GM21528 (cell line): ENCODE measurements around the gene SOBP.
"Not testable (repeated sequence)": the region's sequence is repeated elsewhere in the genome, so short reads cannot be mapped to it uniquely, and the experiment has no call there.

Experiments
- ATAC-seq: cut with Tn5 transposase; IDR thresholded peaks from one replicate; pipeline ENCODE4 v1.9.1; 2021; ENCODE audit warnings: mild to moderate bottlenecking, moderate library complexity; ENCODE audit not compliant: unreplicated experiment, low FRiP score

The SOBP gene

DNA sequence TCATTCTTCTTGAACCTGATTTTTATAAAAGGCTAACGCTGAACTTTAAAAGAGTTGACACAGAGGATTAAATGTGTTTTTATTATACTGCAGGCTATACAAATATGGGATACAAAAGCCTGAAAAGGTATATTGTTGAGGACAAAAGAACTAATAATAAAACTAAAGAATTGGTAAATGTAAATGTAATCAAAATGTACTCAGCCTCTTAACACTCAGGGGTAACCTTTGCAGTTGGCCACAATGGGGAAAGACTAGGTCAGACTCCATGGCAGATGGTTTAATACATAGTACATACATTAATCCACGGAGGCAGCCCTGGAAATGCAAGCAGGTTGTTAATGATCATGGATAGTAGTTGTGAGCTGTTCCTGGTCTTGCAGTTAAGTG, 57.5 kb downstream of the SOBP start:
- no peak for ATAC-seq

DNA sequence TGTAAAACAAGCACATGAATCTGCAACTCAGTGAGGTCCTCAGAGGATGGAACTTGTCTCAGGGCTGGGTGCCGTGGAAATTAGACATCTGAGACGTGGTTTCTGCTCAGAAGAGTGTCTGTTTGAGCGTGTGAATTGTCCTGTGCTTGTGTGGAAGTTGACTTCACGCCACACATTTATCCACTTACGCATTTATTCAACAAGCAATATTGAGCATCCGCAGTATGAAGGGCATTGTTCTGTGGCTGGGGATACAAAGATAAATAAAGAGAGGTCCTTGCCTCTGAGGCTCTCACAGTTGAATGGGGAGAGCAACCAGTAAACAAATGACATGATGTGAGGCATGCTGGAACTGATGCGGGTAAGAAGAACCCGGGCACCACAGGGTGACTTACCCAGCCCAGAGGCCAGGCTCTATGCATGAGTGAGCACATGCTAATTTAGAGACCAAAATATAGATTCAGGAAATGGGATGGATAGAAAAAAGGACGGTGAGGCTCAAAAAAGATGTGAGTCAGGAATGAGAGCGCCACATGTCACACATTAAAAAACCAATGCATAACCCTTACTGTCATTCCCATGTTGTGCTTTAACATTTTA, 60.4 kb downstream of the SOBP start:
- ATAC-seq, result no peak

DNA sequence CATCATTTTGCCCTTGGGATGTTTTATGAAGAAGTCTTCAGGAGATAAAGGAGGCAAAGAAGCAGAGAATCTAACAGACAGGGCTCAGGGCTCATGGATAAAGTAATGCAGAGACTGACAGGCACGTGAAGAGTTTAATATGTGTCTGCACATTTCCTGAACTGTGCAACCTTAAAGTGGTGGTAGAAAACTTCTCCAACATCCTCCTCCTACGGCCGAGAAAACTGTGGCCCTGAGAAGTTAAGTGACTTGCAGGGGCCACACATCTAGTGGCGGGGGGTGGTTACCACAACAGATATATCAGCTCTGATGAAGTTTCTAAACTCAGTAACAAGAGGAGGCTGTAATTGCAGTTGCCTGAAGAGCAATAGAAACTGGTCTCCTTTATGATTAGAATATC, 61.0 kb downstream of the SOBP start:
- ATAC-seq, result no peak

DNA sequence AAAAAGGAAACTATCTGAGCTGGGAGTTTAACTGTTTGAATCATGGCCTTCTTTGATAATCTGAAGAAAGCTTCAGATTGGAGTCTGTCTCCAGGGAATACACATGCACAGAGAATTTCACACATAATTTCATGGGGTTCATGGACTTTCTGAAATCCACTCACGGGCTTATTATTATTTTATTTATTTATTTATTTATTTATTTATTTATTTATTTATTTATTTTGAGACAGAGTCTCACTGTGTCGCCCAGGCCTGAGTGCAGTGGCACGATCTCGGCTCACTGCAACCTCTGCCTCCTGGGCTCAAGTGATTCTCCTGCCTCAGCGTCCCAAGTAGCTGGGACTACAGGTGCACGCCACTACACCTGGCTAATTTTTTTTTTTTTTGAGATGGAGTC, 63.2 kb downstream of the SOBP start:
- ATAC-seq, result not testable (repeated sequence)

DNA sequence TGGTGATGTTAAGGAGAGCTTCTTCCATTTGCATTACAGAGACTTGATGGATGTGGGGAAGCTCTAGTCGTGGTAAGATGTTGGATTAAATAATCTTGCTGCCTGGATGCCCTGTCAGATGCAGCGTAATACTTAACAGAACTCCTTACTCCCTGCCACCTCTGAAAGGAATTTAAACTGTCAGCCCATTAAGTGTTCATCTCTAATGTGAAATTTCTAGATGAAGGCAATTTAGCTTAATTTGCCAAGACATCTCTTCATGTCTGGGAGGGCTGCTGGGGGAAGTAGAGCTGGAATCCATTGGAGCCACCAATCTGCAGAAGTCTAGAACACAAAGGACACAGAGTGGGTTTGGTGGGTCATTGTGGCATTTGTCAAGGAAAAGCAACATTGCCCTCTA, 64.4 kb downstream of the SOBP start:
- no peak for ATAC-seq

DNA sequence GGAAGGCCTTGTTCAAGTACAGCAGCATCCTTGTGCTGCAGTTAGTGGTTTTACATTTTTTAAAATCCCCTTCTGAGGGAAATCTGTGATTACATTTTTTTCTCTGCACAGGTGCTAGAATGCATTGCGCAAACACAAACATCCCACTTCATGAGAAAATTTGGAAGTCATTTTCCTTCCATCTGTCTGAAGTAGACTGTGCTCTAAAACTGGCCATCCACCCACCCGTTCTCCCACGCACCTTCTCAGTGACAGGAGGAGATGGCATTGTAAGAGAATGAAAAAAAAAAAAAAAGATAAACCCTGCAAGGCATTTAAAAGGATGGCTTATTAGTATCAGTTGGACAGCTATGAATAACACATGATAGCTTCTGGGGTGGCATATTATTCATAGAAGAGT, 65.0 kb downstream of the SOBP start:
- ATAC-seq, result no peak

DNA sequence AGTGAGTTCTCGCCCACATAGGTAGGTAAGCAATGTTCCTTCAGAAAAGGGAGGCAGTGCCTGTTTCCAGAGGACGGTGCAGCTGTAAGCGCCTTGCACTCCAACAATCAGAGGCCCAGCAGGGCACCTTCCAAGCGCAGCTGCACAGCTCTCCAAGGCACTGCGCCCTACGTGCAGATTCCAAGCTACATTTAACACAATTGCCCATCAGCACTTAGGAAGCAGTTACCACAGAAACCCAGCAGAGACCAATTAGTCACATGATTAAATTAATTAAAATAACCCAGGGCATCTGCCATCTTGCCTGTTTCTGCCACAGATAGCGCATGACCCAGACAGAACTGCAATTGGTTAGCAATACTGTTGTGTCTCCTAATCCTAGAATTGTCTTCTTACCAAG, 65.5 kb downstream of the SOBP start:
- no peak for ATAC-seq

DNA sequence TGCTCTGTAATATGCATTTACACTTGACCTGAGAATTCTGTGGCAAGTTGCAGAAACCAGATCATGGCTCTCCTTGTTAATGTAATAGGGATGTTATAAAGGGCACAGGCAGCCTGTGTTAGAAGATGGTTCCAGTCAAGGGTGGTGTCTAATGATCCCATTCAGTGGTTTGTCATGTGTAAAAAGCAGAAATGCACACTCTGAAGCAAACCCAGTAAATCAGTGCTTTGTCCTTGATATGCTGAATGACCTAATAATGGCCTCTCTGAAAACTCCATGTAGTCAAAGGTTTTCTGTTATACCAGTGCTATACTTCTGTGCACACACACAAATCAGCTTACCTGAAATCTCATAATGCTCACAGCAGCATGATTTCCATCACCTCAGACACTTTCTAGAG, 66.2 kb downstream of the SOBP start:
- ATAC-seq, result no peak

DNA sequence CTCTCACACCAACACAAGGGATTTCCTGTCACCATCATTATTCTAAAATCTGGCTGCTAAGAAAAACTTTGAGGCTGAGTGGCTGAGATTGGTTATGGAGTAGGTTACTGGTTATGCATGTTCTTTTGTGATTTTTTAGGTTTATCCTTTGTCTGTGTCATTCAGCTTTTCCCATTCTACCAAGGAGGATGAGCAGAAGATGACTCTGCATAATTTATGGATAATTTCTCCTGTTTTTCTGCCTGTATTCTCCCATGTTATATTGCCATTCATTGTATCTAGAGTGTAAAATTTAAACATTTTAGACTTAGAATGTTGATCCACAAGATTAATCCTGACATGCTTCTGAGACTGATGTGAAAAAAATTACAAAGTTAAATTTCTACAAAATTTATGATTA, 67.8 kb downstream of the SOBP start:
- no peak for ATAC-seq

DNA sequence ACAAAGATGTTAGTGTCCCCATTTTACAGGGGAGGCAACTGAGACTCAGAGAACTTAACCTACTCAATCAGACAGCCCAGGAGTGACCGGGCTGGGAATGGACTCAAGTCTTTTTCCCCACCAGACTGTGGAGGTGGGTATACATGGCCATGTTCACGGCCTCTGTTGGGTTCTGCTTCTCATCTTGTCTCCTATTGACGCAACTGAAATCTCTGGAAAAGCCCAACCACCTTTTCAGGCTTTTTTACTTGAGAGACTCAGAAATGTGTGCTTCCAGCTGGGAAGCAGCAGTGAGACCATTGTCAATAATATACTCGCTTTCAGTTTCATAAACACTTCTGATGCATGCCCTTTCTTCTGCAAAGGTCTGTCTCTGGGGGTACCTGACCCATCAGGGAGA, 70.7 kb downstream of the SOBP start:
- ATAC-seq, result no peak

DNA sequence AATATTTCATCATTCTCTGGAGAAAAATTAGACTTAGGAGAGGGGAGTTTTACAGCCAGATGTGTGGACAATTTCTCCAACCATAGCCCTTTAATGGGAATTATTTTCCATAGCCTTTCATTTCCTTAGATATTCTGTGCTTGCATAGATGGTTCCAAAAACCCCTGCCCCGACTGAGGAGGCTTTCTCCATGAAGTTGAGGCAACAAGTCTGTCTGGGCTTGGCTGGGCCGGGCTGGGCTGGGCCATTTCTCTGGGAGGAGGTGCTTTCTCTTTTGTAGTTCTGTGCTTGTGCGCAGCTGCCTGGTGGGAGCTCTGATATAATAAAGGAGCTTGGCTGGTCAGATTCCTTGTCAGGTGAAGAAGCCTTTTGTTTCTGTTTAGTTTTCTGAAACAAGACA, 71.4 kb downstream of the SOBP start:
- ATAC-seq, result no peak

DNA sequence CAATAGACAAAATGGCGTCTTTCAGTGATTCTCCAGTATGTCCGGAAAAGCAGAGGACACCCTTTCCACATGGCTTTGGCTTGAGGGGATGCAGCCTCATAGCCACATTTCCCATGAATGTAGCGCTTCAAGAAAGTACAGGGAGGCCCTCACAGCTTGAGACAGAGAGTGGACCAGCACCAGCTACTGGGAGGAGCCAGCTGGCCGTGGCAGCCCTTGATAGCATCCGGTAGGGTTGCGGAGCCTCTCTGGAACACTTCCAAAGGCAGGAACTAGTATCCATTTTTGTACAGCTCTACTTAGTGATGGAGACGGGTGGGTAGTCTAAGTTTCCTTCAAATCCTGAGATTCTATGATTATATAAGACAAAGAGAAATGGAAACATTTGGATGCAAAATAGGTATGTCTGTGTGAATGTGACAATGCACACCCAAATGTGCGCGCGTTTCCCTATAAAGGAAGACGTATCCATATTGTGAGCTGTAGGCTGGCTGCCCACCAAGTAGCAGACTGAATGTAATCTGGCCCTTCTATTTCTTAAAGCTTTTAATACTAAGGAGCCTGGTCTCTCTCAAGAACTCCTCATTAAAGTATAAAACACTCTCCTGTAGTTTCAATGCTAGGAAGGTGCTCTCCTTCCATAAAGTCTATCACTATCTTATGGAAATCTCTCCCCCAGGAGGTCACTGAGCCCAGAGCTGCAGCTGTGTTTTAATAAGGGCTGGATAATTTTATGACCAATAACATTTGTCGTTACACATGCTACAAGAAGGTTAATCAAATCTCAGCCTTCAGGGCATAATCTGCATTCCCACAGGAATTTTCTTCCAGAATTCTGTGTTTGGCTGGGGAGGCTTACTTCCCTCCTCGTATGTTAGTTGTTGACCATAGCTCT, 74.0 kb downstream of the SOBP start:
- ATAC-seq, result no peak

DNA sequence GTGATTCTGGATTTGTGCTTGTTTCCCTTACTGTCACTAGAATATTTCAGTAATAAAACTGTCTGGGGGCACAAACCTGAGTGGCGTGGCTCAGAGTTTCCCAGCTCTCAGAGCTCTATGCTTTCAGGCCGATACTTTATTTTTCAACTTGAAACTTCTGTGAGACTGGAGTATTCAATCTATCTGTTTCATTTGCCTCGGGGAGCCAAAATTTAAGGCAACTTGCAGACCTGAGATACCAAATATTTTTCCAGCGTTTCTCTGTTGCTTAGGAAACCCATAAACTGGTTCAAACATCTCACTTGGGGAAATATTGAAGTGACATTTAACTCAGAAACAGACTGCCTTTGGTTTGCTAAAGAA, 74.7 kb downstream of the SOBP start:
- no peak for ATAC-seq

DNA sequence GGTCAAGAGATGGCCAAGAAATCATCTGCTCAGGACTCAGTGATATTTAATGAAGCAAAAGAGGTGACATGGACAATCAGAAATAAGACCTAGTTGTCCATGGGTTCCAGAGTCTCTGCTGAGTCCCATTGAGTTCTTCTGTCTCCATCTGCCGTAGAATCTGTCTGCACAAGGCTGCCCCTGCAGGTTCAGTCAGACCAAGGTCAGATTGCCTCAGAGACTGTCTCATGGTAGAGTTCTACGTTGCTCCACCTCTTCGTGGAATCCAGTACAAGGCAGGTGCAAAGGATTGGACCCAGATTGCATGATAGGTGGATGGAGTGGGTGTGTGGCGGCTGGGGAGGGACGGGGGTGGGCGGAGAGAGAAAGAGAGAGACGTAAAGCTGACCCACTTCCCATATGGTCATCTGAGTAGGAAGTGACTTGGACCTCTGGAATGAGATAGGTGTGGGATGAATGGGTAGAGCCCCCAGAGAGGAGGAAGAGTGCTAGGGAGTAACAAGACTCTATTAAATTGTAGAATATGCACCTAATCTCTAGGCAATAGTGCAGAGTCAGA, 75.3 kb downstream of the SOBP start:
- no peak for ATAC-seq

DNA sequence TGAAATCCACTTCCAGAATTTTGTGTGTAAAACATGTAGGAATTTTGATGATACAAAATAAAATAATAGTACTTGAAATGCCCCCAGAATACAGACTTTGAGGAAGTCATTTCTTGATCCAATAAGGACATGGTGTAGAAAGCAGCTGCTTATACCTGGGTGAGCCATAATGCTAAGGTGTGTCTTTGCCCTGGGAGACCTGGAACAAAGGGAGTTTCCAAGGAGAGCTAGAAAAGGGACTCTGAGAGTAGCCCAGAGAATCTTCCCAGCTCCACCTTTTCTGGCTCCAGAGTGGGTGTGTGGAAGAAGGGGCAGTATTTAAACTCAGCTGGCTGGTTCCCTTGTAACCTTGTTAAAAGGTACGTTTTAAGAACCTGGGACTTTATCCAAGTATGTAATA, 77.7 kb downstream of the SOBP start:
- ATAC-seq, result no peak

DNA sequence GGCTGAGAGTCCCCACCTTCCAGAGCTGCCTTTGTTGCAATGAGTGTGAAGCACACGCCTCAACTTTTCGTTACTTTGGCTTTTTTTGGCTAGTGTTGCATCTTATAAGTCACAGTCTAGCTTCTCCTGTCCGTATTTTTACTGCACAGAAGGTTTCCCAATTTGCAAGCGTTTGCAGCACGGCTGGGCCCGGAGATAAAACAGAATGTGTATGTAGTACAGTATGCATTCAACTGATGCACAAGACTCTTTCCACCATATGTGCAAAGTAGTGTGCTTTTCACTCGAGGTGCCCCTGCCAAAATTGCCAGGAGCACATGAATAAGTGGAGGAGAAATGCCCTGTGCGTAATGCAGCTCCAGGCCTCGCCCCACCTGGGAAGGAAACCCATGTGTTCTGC, 79.6 kb downstream of the SOBP start:
- no peak for ATAC-seq

DNA sequence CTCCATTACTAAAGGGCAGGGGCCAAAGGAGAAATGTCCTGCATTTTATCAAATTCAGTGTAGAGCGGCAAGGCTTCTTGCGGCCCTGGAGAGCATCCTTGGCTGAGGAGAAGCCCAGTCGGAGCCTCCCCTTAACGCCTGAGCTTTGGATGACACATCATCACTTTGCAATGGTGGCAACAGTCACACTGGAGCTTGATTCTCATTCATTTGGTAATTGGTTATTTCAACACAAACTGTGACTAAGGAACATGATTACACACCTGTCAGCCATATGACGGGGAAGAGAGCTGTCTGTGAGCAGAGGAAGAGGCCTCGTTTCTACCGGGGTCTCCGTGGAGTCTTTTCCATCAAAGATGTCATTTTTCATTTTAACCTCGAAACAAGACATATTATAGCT, 81.4 kb downstream of the SOBP start:
- no peak for ATAC-seq

DNA sequence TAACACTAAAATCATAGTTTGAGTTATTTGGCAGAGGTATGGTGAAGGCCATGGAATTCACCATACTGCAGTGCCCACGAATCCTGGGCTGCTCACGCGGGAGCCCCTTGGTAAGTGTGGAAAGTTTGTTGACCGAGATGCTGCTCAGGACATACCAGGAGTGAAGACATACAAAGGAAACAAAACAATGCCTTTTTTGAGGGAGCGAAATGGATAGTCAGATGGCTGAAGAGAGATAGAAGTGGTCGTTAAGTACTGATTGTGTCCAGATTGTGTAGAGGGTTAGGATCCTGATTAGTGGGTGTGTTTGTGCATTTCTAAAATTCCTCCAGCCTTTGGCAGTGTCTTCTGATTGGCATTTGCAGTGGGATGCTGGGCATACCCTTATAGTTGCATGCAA, 83.0 kb downstream of the SOBP start:
- ATAC-seq, result no peak

DNA sequence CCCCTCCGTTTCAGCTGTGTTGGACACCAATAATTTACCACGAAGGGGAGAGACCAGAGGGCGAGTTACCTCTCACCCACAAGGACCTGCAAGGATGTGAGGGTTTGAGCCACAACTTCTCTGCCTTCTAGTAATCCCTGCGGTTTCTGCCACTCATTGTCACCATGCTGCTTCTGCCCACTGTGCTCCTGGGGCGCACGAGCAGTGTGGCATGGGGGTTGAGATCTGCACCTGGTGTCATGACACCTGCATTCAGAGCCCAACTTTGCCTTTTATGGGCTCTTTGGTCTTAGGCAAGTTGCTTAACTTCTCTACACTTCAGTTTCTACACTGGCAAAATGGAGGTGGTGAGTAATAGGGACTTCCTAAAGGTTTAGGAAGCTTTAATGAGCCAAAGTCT, 84.9 kb downstream of the SOBP start:
- no peak for ATAC-seq

DNA sequence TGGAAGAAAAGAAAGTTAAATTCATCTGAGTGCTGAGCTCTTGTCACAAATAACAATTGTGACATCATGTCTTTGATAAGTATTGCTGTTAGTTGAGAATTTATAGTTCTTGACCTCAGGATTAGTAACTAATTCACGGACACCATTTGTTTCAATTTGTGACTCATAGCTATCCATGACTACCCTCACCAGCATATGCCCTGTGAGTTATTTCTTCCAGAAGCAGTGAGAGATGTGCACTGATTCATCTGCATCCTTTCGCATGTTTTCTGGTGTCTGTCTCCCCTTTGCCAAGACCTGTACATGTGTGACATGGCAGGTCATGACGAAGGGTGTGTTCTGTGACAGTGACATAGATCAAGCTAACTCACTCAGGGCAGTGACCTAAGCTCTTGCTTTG, 86.9 kb downstream of the SOBP start:
- no peak for ATAC-seq

DNA sequence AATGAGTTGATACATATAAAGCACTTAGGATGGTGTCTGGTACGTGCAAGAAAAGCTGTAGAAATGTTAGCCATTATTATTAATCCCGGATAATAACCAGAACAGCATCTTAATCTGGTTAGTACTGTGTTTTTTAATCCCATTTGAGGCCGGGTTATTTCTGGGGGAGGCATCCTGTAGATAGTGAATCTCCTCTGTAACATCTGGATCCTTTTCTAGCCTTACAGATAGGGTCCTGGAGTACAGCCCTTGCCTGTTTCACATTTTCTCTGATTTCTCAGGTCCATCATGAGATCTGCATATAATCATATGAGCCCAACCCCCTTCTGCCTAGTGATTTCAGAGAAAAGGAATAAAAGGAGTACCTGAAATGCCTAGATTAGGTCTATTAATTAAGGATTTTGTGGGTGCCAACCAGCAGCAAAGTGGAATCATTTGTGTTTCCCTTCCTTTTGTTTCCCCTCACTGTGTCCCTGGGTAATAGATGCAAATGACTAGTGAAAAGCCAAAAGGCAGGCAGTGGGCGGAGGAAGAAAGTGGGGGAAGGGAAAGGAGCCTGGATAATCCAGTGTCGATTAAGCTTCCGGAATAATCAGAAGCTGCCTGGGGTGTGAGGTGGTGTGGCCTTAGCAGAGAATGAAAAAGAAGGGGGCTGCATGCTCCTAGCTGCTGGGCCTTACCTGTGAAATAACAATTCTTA, 88.9 kb downstream of the SOBP start:
- ATAC-seq, result no peak
